NCI-H524 (cell line): ENCODE data around the gene STK39.

Source experiments
- DNase-seq, 2 experiments: peaks; one replicate each; lab custom pipeline; 2025; lab: John Stamatoyannopoulos, UW

The STK39 gene

DNA sequence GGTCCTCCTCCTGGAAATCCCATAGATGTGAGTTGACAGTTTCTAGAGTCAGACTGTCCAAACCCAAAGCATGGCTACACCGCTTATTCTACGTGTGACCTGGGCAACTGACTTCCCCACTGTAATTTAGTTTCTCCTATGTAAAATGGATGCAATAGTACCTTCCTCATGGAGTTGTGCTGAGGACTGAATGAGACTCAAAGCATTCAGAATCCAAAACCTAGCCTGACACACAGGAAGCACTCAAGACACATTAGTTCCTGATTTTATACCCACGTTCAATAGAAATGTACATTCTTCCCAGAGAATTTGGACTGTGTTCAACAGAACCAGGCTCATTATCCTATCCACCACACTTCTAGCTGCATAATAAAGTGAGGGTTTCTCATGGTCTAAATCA is 88.8 kb downstream of the STK39 start:
- no peak for DNase-seq

DNA sequence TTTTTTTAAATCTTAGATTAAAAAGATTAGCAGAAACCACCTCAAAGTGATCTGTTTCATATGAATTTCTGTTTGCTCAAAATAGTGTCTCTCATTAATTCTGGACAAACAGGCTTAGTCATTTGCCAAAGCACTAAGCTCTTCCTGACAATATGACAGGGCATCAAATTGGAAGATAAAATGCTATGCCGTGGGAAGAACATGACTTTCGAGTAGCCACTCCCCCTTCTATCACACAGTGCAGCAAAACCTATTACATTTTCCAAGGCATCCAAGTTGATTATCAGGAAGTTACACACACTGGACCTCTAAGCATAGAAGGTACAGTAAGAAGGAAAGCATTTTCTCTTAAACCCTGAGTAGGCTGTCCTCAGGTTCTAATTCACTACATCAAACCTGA is 89.5 kb downstream of the STK39 start:
- DNase-seq, result no peak

- no peak for DNase-seq
Observed at GRCh38 chr2:168157070-168157469, 90.3 kb downstream of the STK39 start.

DNA sequence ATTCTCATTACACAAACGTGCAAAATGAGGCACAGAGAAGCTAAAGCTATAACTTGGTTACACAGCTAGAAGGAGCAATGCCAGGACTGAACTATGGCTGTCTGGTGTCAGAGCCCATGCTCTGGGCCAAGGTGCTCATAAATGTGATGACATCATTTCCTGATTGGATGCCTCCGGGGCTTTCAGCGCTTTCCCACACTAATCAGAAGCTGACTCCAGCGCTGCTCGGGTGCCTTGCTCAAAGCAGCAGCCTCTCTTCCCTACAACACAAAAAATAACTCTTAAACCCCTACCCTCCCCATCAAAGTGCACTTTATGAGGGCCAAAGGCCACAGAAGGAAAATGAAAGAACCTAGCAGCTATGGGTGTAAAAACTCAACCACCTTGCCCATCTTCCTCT is 90.7 kb downstream of the STK39 start:
- DNase-seq, result no peak

- peak in 1 of 2 experiments; percentile 37 for DNase-seq
Observed at GRCh38 chr2:168155680-168156079, 91.7 kb downstream of the STK39 start.

GRCh38 chr2:168155046-168155445 is 92.3 kb downstream of the STK39 start:
- DNase-seq, result peak in 1 of 2 experiments; percentile 14

GRCh38 chr2:168152902-168153530 is 94.4 kb downstream of the STK39 start:
- DNase-seq, result peak in 1 of 2 experiments; percentile 32

- no peak for DNase-seq
Observed at GRCh38 chr2:168149986-168150385, 97.4 kb downstream of the STK39 start.

GRCh38 chr2:168149150-168149974 is 98.0 kb downstream of the STK39 start:
- no peak for DNase-seq

- DNase-seq, result no peak
Observed at GRCh38 chr2:168147830-168148794, 99.3 kb downstream of the STK39 start.

- DNase-seq, result no peak
Observed at GRCh38 chr2:168146892-168147810, 100.2 kb downstream of the STK39 start.

- no peak for DNase-seq
Observed at GRCh38 chr2:168145426-168146310, 101.7 kb downstream of the STK39 start.

DNA sequence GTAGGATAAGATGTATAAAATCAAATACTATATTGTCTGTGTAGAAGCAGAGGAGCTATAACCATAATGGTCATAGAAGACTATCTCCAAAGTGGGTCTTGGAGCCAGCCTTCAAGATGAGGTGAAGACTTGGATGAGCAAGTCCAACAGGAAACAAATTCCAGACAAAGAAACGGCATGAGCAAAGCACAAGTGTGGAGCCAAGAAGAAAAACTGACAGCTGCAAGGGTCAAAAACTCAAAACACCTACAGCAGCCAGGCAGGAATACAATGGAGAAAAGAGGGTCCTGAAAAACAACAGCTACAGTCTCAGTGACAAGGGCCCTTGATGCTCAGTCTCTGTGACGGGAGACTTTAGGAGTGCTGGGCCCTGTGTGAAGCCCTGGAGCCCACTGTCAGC is 102.4 kb downstream of the STK39 start:
- DNase-seq, result no peak

- no peak for DNase-seq
Observed at GRCh38 chr2:168143813-168144212, 103.6 kb downstream of the STK39 start.

- DNase-seq, result no peak
Observed at GRCh38 chr2:168140892-168141291, 106.5 kb downstream of the STK39 start.

- no peak for DNase-seq
Observed at GRCh38 chr2:168139852-168140251, 107.5 kb downstream of the STK39 start.

GRCh38 chr2:168138901-168139300 is 108.5 kb downstream of the STK39 start:
- no peak for DNase-seq

- DNase-seq, result no peak
Observed at GRCh38 chr2:168138374-168138773, 109.0 kb downstream of the STK39 start.

DNA sequence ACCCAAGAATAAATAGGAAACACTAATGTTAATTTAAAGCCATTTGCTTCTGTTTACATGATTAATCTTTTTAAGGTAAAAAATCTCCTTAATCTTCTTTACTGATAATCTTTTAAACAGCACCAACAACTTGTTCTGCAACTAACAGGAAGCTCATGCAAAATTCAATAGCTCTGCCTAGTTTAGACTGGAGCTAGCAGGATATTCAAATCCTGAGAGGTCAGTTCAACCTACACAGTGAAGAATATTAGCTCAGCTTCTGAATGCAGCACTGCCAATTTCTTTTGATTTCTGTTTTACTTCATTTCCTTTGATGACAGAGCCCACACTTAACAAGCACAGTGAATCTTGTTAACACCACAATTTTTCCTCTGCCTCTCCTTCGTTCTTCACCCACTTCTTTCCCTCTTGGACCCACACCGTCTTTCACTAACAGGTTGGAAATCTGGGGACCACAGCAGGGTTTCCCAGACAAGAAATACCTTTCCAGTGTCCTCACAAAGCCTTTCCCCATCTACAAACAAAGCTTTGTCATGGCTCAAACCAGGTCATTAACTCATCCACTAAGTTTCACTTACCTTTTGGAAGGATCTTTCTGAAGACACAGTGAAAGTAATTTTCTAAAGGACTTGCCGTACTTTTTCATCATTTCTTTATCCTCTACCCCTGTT is 109.8 kb downstream of the STK39 start:
- DNase-seq, result no peak
